SK-N-MC (cell line): ENCODE results near the gene NSRP1.

Source experiments
- EZH2 ChIP-seq: fragments of 200-600 bp; sonication (generic); IDR thresholded peaks from one replicate; pipeline ENCODE4 v1.6.1; 2017; ENCODE audit warnings: antibody characterized with exemption
- POLR2AphosphoS5 ChIP-seq: IDR thresholded peaks from 2 replicates; pipeline ENCODE4 v1.6.1; 2012; ENCODE audit warnings: mild to moderate bottlenecking, low read depth, low read length, borderline replicate concordance

DNA sequence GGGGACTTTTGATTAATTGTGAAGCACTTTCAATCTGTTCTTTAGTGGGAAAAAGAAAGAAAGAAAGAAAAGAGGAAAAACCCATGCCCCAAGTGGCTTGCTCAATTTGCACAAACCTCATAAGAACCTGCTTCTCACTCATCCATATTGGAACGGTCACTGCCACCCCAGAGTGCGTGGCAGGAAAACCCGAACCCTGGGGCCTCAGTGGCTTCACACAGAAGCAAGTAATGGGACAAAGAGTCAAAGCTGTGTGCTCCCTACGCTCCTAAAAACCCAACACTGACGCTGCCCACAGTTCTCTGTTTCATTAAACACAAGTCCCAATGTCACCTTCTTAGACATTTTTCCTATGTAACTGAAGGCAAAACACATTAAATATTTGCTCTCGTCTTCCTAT is 117.7 kb downstream of the NSRP1 start:
- TF ChIP-seq POLR2AphosphoS5 (no peak), EZH2 (no peak)
